ENCODE measurements around the gene VTI1A. TPM values are rescaled to one million over a fixed set of nuclear protein-coding genes. Genes with fewer than 3 reads are reported as not detected.
"Not testable (repeated sequence)": the region's sequence is repeated elsewhere in the genome, so short reads cannot be mapped to it uniquely, and the experiment has no call there.

Gene VTI1A
- total RNA-seq, 1 experiment from 2014 or later = 22.0 TPM

DNA sequence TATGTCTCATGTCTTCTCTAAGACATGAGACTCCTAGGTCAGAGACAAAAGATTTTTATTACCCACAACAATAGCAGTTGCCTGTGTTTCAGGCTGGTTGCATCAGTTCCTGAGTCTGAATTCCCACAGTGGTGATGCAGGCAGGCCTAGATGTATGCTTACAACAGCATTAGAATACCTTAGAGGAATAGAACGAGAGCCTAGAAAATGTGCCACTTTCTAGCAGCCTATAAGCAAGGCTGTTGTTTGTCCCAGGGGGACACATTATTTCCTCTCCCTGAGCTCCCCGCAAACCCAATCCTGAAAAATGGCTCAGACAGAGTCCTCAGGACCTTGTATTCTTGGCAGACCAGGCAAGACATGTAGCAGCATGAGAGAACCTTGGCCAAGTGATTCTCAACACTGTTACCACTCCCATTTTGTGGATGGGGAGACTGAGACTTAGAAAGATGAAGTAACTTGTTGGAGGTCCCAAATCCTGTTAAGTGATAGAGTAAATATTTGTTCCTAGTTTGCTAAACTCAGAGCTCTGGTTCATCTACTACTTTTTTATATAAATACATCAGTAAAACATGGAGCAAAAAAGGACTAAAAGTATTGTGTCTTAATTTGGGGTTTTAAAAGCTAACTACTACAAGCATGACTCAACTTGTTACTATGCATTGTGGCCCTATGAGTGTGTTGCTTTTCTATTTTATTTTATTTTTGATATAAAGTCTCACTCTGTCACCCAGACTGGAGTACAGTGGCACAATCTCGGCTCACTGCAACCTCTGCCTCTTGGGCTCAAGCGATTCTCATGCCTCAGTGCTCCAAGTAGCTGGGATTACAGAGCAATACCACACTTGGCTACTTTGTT, 14.2 kb downstream of the VTI1A start:
- Mint-ChIP-seq H3K27ac (peak overlapping the region in 2 of 3 experiments; percentile 23 to 66; a peak in 2 of 7 replicates), H3K9me3 (peaks cover 6 to 8% of the 10 kb centered on the region in 2 experiments; a peak in 4 of 5 replicates), H3K27me3 (ENCODE audit: low read depth) (no peaks in the 10 kb centered on the region), H3K4me1 (no peaks in the 10 kb centered on the region), H3K4me3 (no peak overlapping the region), H3K36me3 (ENCODE audit: insufficient read depth in 1 of 3, low read depth in 3 of 3) (peaks cover 19 to 29% (median 21%) of the 10 kb centered on the region in 3 experiments)
- Histone ChIP-seq H4K20me1 (ENCODE audit: control insufficient read depth, insufficient read depth, insufficient read length) (no peaks in the 10 kb centered on the region), H4K8ac (replicated peaks; ENCODE audit: insufficient read length, low read depth, low read length) (no peak overlapping the region), H2BK120ac (ENCODE audit: low read depth, low read length, poor library complexity, severe bottlenecking) (no peak overlapping the region), H3T11ph (ENCODE audit: low read length) (no peak overlapping the region), H3K9me3 (ENCODE audit: control insufficient read depth, low read depth, low read length) (no peaks in the 10 kb centered on the region), H3K27ac (ENCODE audit: insufficient read length, low read depth, low read length) (no peak overlapping the region), H3K79me1 (ENCODE audit: insufficient read depth, low read depth, low read length, poor library complexity, severe bottlenecking) (no peaks in the 10 kb centered on the region), H3K4me2 (ENCODE audit: insufficient read depth, insufficient read length, low read length) (no peak overlapping the region), H2AK5ac (ENCODE audit: insufficient read length, low read length) (no peak overlapping the region), H3K14ac (ENCODE audit: insufficient read depth, low read length) (no peak overlapping the region), H3K9ac (ENCODE audit: extremely low read depth, insufficient read length, low read length) (no peak overlapping the region), H2BK5ac (ENCODE audit: insufficient read length, low read length) (no peak overlapping the region), H3K4ac (ENCODE audit: low read depth, low read length) (no peak overlapping the region), H3K4me1 (ENCODE audit: insufficient read depth, low read length) (no peaks in the 10 kb centered on the region), H2BK15ac (ENCODE audit: low read depth, low read length) (no peak overlapping the region), H3K56ac (ENCODE audit: insufficient read length, low read depth, low read length) (no peak overlapping the region), H2AFZ (ENCODE audit: low read length) (no peak overlapping the region), H4K5ac (ENCODE audit: insufficient read length, low read depth, low read length) (no peak overlapping the region), H3K79me2 (ENCODE audit: insufficient read depth, low read length) (no peaks in the 10 kb centered on the region), H3K23me2 (ENCODE audit: insufficient read length, low read depth, low read length, poor library complexity, severe bottlenecking) (no peaks in the 10 kb centered on the region), H3K27me3 (ENCODE audit: insufficient read depth, low read length) (no peaks in the 10 kb centered on the region), H2BK20ac (ENCODE audit: low read depth, low read length, poor library complexity, severe bottlenecking) (no peak overlapping the region), H4K91ac (ENCODE audit: insufficient read length, low read depth, low read length) (no peak overlapping the region), H2BK12ac (ENCODE audit: insufficient read length, low read depth, low read length) (no peak overlapping the region), H3K18ac (ENCODE audit: insufficient read length, low read depth, low read length) (no peak overlapping the region), H3K23ac (ENCODE audit: insufficient read length, low read depth, low read length) (no peak overlapping the region)
- DNase-seq = no peak
- TF ChIP-seq, protein P1, sequence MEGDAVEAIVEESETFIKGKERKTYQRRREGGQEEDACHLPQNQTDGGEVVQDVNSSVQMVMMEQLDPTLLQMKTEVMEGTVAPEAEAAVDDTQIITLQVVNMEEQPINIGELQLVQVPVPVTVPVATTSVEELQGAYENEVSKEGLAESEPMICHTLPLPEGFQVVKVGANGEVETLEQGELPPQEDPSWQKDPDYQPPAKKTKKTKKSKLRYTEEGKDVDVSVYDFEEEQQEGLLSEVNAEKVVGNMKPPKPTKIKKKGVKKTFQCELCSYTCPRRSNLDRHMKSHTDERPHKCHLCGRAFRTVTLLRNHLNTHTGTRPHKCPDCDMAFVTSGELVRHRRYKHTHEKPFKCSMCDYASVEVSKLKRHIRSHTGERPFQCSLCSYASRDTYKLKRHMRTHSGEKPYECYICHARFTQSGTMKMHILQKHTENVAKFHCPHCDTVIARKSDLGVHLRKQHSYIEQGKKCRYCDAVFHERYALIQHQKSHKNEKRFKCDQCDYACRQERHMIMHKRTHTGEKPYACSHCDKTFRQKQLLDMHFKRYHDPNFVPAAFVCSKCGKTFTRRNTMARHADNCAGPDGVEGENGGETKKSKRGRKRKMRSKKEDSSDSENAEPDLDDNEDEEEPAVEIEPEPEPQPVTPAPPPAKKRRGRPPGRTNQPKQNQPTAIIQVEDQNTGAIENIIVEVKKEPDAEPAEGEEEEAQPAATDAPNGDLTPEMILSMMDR (conservative IDR thresholded peaks at IDR 0.05) = no peak
- WGBS (ENCODE audit: extremely low coverage, insufficient read length, low lambda C conversion rate) = no CpG with 5 or more reads among the region's 4 CpGs

DNA sequence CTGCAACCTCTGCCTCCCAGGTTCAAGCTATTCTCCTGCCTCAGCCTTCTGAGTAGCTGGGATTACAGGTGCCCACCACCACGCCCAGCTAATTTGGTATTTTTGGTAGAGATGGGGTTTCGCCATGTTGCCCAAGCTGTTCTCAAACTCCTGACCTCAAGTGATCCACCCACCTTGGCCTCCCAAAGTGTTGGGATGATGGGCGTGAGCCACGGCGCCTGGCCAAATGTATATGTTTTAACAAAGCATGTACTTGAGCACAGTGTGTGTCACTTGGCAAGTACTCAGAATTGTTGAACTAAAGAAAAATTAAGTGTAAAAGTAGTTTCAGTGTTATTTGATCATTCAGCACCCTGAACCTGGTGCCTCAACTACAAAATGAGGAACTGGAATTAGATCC, 17.1 kb downstream of the VTI1A start:
- H3K4me1 ChIP-seq (ENCODE audit: insufficient read depth, low read length); H3K27ac ChIP-seq (ENCODE audit: insufficient read length, low read depth, low read length); H3K14ac ChIP-seq (ENCODE audit: insufficient read depth, low read length); H3K9ac ChIP-seq (ENCODE audit: extremely low read depth, insufficient read length, low read length); H4K91ac ChIP-seq (ENCODE audit: insufficient read length, low read depth, low read length); H3K4me3 Mint-ChIP-seq; H3K79me1 ChIP-seq (ENCODE audit: insufficient read depth, low read depth, low read length, poor library complexity, severe bottlenecking); H2BK20ac ChIP-seq (ENCODE audit: low read depth, low read length, poor library complexity, severe bottlenecking); H4K8ac ChIP-seq (replicated peaks; ENCODE audit: insufficient read length, low read depth, low read length); H3K27ac Mint-ChIP-seq; H3K23me2 ChIP-seq (ENCODE audit: insufficient read length, low read depth, low read length, poor library complexity, severe bottlenecking); H3K18ac ChIP-seq (ENCODE audit: insufficient read length, low read depth, low read length); H4K20me1 ChIP-seq (ENCODE audit: control insufficient read depth, insufficient read depth, insufficient read length); H3K4me2 ChIP-seq (ENCODE audit: insufficient read depth, insufficient read length, low read length); DNase-seq; H3K4ac ChIP-seq (ENCODE audit: low read depth, low read length); H2BK12ac ChIP-seq (ENCODE audit: insufficient read length, low read depth, low read length); H3K23ac ChIP-seq (ENCODE audit: insufficient read length, low read depth, low read length); H3K9me3 ChIP-seq (ENCODE audit: control insufficient read depth, low read depth, low read length); H3K56ac ChIP-seq (ENCODE audit: insufficient read length, low read depth, low read length); H3K9me3 Mint-ChIP-seq; H4K5ac ChIP-seq (ENCODE audit: insufficient read length, low read depth, low read length); H2BK5ac ChIP-seq (ENCODE audit: insufficient read length, low read length); H3K27me3 ChIP-seq (ENCODE audit: insufficient read depth, low read length); H2BK120ac ChIP-seq (ENCODE audit: low read depth, low read length, poor library complexity, severe bottlenecking); H3T11ph ChIP-seq (ENCODE audit: low read length); H3K4me1 Mint-ChIP-seq; H2AK5ac ChIP-seq (ENCODE audit: insufficient read length, low read length); H3K79me2 ChIP-seq (ENCODE audit: insufficient read depth, low read length); H2AFZ ChIP-seq (ENCODE audit: low read length); H3K27me3 Mint-ChIP-seq (ENCODE audit: low read depth); H2BK15ac ChIP-seq (ENCODE audit: low read depth, low read length): not testable (repeated sequence)
- H3K36me3 Mint-ChIP-seq (ENCODE audit: insufficient read depth in 1 of 3, low read depth in 3 of 3) = peaks cover 19 to 32% (median 25%) of the 10 kb centered on the region in 3 experiments
- no CpG with 5 or more reads among the region's 5 CpGs for WGBS (ENCODE audit: extremely low coverage, insufficient read length, low lambda C conversion rate)

Data from H9 (cell line).